NCI-H1048 (cell line): Measurements from ENCODE around the gene SLC8A1.

Source experiments
- DNase-seq: peaks from one replicate; lab custom pipeline; 2025; lab: John Stamatoyannopoulos, UW

SLC8A1 gene

DNA sequence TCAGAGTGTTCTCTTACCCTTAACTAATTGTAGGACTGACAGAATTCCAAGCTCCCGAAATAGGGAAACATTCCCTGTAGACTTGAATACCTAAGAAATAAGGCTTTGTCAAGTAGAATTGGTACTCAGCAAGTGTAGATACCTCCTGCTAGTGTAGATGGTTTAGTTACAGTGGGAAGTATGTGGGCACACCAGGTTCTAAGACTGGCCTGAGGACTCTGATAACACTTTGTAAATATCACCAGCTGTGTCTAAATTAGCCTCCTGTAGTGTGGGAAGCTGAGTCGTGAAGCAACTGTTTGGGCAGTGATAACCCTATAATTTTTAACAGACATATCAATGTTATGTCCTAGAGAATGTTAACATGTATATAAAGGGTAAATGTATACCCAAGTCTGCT, 304.5 kb downstream of the SLC8A1 start:
- DNase-seq = no peak

DNA sequence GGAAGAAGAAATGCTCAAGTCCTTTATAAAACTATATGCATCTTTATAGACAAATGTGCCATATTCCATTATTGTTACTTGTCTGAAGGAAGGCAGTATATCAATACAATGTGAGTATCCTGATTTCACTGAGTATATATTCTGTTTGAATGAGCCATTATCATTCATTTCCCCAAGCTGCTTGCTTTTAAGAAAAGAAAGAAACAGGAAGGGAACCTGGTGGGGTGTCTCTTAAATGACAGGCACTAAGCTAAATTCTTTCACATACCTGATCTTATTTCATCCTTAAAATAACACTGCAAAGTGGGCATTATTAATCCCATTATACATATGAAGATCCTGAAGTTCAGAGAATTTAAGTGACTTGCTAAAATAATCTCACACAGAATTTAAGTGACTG, 307.9 kb downstream of the SLC8A1 start:
- DNase-seq = no peak

- no peak for DNase-seq
These were observed 313.6 kb downstream of the SLC8A1 start for GRCh38 chr2:40138314-40138713.

- DNase-seq = no peak
These were observed 320.7 kb downstream of the SLC8A1 start for GRCh38 chr2:40131081-40131704.

- no peak for DNase-seq
These were observed 321.5 kb downstream of the SLC8A1 start for GRCh38 chr2:40130251-40130994.

DNA sequence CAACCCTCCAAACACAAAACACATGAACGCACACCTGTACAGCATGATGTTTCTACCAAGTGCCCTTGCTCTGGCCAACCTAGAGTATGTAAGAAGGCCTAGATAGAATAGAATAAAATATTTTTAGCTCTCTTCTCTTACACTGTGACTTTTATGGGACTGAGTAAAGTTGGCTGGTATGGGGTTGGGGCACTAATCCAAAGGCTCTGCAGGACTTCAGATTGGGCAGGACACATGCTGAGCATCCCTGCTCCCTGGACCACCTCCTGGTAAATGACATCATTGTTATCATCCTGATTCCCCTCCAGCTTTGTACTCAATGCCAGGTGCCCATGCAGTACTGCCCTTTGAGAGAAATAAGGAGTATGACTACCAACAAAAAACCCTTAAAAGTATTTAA, 322.2 kb downstream of the SLC8A1 start:
- DNase-seq = no peak

DNA sequence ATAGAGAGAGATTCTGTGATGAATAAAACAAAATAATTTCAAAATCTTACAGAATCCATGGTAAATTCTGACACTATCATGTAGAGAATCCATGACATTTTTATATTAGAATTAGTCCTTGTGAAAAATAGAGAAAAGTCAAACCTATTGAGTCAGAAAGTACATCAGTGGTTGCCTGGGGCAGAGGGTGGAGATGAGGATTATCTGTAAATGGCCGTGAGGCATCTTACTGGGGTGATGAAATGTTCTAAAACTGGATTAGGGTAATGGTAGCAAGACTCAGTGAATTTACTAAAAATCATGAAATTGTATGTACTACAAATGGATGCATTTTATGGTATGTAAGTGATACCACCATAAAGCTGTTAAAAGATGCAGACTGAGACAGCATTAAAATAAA, 323.1 kb downstream of the SLC8A1 start:
- no peak for DNase-seq

- DNase-seq = no peak
These were observed 323.9 kb downstream of the SLC8A1 start for GRCh38 chr2:40127890-40128557.

- no peak for DNase-seq
These were observed 324.7 kb downstream of the SLC8A1 start for GRCh38 chr2:40127146-40127545.

DNA sequence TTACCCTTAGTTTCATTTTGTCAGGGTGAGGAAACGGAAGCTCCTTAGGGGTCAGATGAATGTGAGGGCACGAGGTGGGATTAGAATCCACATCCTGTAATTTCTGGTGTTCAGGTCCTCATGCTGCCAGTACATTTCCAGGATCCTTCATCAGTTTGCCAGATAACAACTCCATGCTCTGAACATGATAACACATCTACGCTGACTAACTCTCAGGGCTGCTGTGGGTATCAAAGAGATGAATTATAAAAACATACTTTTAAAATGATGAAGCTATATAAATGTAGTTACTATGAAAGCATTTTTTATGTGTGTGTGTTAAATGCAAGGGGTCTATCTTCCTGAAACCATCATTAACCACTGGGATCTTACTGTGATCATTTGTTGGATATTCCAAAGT, 325.9 kb downstream of the SLC8A1 start:
- DNase-seq = no peak

- DNase-seq = no peak
These were observed 328.1 kb downstream of the SLC8A1 start for GRCh38 chr2:40123746-40124145.

GRCh38 chr2:40123326-40123725, 328.6 kb downstream of the SLC8A1 start:
- no peak for DNase-seq

DNA sequence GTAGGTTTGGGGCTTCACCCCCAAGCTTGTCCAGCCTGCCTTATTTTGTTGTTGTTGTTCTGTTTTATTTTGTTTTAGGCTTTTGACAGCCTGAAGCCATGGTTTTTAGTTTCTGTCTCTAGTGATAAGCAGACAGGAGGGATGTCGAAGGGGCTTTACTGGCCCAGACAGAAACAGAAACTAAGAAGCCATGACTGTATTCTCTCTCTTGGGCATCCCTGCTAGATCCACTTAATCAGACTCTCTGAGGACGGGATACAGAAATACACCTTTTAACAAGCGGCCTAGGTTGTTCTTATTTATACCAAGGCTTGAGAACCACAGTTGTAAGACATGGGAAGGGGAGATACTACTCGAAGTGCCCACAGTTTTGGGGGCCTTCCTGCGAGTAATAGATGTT, 330.9 kb downstream of the SLC8A1 start:
- no peak for DNase-seq

DNA sequence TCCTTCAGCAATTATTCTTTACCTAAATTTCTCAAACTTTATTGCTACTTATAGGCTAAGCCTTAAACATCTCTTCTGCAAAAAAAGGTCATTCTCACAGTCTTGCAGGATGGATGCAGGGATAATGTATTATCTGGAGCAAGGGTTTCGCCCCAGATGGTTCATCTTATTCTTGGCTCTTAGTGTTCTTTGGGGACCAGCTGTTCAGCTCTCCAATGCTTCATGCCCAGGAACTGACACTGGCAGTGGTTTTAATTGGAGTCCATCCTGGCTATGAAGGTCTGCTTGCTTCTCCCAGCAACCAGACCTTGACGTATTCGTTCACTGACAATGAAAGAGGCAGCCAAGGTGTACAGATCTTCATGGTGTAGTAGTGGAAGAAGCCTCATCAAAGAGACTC, 331.9 kb downstream of the SLC8A1 start:
- no peak for DNase-seq

DNA sequence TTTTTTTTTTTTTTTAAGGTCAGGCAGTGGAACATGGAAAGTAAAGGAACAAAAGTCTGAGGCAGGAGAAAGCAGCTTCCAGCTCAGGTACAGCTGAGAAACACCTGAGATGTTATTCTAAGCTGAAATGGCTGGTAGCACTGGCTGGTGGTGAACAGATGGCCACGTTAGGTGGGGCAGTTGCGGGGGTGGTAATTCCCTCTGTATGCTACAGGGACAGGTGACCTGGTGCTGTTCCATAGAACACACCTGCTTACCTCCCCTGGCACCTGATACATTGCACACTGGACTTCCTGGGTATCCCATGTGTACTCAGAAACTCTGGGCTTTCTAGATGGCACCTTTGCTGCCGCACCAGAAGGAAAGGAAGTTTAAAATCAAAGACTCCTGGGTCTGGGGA, 333.3 kb downstream of the SLC8A1 start:
- DNase-seq = no peak

DNA sequence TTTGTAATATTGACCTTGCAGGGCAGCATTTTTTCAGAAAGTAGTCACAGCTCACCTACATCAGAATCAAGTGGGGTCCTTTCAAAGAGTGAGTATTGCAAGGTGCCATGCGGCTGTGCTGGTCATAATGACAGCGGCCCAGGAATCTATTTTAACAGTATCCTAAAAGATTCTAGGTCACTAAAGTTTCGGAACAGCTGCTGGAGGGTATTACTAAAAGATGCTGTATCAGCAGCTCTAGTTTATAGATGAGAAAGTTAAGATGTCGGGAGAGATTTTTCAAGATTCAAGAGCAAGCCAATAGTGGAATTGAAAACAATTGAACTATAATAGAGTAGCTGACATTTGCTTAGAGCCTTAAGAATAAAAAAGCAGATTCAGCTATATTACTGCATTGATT, 336.0 kb downstream of the SLC8A1 start:
- DNase-seq = no peak

DNA sequence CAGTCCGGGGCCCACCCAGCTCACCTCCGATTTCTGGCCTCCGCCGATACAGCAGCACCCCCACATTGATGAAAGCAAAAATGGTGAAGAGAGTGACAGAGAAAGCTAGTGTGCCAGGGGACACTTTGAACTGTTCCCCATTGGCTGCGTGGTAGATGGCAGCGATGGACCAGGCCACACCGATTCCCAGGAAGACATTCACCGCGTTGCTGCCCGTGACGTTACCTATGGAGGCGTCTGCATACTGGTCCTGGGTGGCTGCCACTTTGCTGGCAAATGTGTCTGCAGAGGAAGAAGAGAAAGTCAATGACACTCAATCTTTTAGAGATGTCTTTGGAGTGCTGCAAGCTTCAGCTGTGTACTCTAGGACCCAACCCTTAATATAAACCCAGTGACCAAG, 336.5 kb downstream of the SLC8A1 start:
- DNase-seq = no peak

GRCh38 chr2:40113997-40114396, 337.9 kb downstream of the SLC8A1 start:
- DNase-seq = no peak

DNA sequence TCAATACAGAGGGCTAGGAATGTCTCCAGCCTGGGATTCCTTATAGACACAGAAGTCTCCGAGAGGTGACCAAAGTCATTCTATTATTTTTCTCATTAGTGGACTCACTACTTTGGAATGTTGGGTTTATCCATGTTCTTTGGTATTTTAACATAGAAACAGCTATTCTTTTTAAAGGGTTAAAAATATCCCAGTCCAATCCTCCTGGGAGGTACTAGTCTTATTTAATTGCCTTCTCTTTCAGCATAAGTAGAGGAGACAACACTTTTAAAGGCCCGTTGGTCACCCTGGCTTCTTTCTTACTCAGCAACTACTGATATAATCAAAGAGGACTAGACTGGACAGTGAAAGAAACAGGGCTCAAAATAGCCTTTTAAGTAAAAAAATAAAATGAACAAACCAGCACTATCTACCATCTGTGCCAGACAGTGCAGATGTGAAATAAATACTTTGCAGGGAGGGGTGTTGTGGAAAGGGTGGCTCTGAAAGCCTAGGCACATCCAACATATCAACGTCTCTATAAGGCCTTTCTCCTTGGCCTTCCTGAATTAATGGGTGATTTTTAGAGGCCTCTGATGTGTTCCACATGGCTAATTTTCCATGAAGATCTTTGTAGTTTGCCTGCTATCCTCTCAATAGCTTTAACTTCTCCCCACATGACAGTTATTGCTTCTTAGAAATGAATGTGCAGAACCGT, 338.5 kb downstream of the SLC8A1 start:
- DNase-seq = no peak

DNA sequence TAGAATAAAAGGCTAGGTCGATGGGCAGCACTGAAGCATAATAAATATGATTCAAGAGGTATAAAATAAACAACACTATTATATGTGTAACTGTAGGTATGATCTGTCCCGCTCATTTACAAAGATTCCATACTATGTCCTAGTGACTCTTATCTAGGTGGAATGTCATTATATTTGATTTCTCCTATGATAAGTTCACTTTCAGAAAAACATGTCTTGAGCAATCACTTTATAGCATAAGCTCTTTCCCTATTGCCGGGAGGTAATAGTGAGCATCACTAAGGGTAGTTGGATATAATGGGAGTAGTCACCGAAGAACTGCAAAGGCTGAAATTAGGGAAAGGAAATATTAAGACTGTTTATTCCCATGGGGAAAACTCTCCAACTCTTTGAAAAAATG, 342.5 kb downstream of the SLC8A1 start:
- no peak for DNase-seq

DNA sequence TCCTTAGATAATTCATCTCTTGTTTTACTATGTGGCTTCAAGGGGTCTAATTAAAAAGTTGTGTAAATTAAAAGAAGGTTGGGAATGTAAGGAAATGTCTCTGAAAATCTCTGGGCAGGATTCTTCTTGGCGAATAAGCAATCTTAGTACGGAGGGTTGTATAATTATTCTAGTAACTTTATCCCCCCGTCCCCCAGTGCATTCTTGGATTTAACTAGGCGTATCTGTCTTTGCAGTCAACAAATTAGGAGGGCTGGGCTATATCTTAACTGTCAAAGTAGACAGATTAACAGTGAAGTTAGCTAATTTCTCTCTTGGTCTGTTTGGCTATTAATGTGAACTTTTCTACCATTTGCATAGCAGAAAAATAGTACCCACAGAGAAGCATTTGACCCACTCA, 343.0 kb downstream of the SLC8A1 start:
- DNase-seq = no peak

DNA sequence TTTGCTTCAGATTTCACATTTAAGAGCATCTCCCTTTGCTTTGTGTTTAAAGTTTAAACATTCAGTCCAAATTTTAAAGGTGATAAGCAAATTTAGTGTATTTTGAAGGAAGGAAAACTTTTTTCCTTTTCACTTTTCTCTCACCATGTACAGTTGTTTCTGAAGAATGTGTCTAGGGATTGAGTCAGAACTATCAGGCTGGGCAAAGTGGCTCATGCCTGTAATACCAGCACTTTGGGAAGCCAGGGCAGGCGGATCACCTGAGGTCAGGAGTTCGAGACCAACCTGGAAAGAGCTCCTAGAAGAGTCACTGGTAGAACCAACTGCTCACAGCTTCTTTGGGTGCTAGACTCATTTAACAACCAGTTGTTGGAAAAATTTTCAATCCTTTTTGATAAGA, 345.8 kb downstream of the SLC8A1 start:
- no peak for DNase-seq

- no peak for DNase-seq
These were observed 346.3 kb downstream of the SLC8A1 start for GRCh38 chr2:40105593-40105992.
